ENCODE measurements around the gene THOC1.
"Not testable (repeated sequence)": the region's sequence is repeated elsewhere in the genome, so short reads cannot be mapped to it uniquely, and the experiment has no call there.

THOC1 gene

DNA sequence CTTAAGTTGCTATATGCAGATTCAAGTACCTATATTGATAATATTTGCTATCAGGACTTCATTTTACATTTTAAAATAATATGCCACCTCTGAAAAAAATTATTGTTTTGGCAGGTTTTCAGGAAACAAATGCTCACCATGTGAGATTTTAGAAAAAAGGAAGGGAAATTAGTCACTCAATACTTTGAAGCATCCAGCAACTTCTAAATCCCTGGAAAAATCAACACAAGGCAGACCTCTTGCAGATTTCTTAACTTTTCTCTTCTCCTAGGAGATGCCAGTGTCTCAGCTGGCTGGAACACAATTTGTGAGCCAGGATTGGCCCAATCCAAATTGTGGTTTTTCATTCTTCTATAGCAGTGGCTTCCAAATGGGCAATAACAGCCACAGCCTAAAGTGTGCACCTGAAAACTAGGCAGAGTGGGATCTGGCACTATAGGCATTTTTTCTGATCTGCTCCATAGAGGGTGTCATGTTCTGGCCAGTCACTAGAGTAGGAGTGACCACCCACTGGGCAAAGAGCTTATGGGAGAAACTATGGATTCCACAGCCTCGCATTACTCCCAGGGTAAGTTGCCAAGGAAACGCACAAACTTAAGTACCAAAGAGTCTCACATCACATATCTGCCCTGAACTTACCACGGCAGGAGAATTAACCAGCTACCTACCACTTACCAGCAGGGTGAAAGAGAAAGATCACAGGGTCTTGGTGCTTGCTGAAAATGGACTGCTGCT is 28.1 kb upstream of the THOC1 start:
- Mint-ChIP-seq H3K9me3 (no peaks in the 10 kb centered on the region), H3K4me1 (peaks cover 12% of the 10 kb centered on the region)

DNA sequence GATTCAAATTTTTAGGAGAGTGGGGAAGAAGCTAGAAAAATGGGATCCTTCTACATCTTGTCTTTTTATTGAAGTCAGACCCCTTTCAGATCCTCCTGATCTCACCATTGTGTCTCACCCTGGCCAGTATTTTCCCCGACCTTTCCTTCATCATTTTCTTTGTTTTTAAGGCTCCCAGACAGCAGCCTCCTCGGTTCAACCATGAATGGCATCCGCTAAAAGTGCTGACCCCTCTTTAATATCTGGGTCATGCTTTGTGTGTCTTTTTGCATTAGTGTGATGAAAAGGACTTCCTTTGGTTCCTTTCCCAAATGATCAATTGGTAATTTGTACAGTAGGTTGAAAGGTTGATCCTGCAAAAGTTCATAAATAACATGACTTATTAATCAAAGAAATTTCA is 26.7 kb upstream of the THOC1 start:
- no peaks in the 10 kb centered on the region for H3K36me3 Mint-ChIP-seq (ENCODE audit: low read depth)
- H3K27me3 Mint-ChIP-seq (ENCODE audit: low read depth), result peaks cover 3% of the 10 kb centered on the region
- no peaks in the 10 kb centered on the region for H3K9me3 Mint-ChIP-seq
- H3K4me1 Mint-ChIP-seq, result peaks cover 12% of the 10 kb centered on the region
- no peak overlapping the region for H3K4me3 Mint-ChIP-seq
- TF ChIP-seq, protein P1, sequence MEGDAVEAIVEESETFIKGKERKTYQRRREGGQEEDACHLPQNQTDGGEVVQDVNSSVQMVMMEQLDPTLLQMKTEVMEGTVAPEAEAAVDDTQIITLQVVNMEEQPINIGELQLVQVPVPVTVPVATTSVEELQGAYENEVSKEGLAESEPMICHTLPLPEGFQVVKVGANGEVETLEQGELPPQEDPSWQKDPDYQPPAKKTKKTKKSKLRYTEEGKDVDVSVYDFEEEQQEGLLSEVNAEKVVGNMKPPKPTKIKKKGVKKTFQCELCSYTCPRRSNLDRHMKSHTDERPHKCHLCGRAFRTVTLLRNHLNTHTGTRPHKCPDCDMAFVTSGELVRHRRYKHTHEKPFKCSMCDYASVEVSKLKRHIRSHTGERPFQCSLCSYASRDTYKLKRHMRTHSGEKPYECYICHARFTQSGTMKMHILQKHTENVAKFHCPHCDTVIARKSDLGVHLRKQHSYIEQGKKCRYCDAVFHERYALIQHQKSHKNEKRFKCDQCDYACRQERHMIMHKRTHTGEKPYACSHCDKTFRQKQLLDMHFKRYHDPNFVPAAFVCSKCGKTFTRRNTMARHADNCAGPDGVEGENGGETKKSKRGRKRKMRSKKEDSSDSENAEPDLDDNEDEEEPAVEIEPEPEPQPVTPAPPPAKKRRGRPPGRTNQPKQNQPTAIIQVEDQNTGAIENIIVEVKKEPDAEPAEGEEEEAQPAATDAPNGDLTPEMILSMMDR (IDR thresholded peaks at IDR 0.05; ENCODE audit: unreplicated experiment in 3 of 3), result no peak
- H3K27ac Mint-ChIP-seq, result no peak overlapping the region

More for the DNA sequence above, 28.1 kb upstream of the THOC1 start:
- H3K4me3 Mint-ChIP-seq, result no peak overlapping the region
- H3K27me3 Mint-ChIP-seq (ENCODE audit: low read depth), result peaks cover 3% of the 10 kb centered on the region
- TF ChIP-seq, protein P1 (IDR thresholded peaks at IDR 0.05; ENCODE audit: unreplicated experiment in 3 of 3), result no peak
- H3K36me3 Mint-ChIP-seq (ENCODE audit: low read depth), result no peaks in the 10 kb centered on the region
- no peak overlapping the region for H3K27ac Mint-ChIP-seq

DNA sequence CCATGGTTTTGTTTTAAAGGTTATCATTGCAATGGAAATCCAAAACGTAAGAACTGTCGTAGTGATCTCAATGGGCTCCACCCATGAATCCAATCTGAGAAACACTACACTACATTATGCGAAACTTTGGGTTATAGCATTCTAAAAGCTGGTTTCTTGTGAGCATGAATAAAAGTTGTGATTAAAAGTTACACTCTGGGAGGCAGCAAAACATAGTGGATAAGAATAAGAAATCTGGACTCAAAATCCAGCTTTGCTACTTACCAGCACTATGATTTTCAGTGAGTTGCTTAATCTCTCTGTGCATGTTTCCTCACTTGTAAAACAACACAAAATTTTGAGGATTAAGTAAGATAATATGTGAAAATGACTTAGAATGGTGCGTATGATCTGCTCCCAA is 25.7 kb upstream of the THOC1 start:
- Mint-ChIP-seq H3K4me1 (peaks cover 12% of the 10 kb centered on the region), H3K9me3 (no peaks in the 10 kb centered on the region), H3K36me3 (ENCODE audit: low read depth) (no peaks in the 10 kb centered on the region), H3K4me3 (no peak overlapping the region), H3K27me3 (ENCODE audit: low read depth) (peaks cover 3% of the 10 kb centered on the region), H3K27ac (no peak overlapping the region)
- TF ChIP-seq, protein P1 (IDR thresholded peaks at IDR 0.05; ENCODE audit: unreplicated experiment in 3 of 3), result no peak

DNA sequence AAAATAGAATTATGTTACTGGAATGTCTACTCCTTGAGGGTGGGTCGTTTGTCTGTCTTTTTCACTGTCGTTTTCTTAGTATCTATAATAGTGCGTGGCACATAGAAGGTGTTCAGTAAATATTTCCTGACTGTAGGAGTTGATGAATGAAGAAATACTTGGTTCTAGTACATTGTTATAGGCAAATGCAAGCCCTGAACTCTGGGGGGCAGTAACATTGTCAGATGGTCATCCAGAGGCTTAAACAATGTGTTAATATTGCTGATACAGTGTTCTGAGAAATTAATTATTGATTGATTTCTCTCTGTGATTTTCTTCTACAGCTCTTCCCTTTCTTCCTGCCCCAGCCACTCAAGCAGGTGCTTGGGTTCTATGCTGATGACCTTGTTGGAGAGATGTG is 24.4 kb upstream of the THOC1 start:
- Mint-ChIP-seq H3K36me3 (ENCODE audit: low read depth) (no peaks in the 10 kb centered on the region), H3K9me3 (no peaks in the 10 kb centered on the region), H3K4me1 (peaks cover 12% of the 10 kb centered on the region)

DNA sequence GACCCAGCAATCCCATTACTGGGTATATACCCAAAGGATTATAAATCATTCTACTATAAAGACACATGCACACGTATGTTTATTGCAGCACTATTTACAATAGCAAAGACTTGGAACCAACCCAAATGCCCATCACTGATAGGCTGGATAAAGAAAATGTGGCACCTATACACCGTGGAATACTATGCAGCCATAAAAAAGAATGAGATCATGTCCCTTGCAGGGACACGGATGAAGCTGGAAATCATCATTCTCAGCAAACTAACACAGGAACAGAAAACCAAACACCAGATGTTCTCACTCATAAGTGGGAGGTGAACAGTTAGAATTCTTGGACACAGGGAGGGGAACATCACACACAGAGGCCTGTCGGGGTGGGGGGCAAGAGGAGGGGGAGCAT is 22.1 kb upstream of the THOC1 start:
- not testable (repeated sequence) for H3K4me1 Mint-ChIP-seq; H3K27me3 Mint-ChIP-seq (ENCODE audit: low read depth)

More for the DNA sequence above, 24.4 kb upstream of the THOC1 start:
- Mint-ChIP-seq H3K27ac (no peak overlapping the region), H3K4me3 (no peak overlapping the region), H3K27me3 (ENCODE audit: low read depth) (peaks cover 3% of the 10 kb centered on the region)
- TF ChIP-seq, protein P1 (IDR thresholded peaks at IDR 0.05; ENCODE audit: unreplicated experiment in 3 of 3), result no peak

DNA sequence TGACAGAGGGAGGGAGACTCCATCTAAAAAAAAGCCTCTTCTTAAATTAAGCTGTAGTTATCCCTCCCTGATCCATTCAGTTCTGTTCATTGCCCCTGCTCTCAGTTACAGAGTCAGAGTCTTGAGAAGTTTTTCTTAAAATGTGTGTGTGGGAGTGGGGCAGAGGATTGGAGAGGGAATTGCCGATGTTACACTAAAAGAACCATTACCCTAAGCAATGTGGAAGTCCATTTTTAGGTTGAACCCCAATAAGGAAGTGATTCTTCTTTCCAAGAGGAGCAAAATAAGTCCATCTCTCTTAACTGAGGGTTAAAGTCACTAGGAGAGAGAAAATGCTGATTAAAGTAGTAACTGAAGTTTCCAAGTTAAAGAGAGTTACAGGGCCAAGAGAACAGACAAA is 21.2 kb upstream of the THOC1 start:
- H3K27ac Mint-ChIP-seq, result no peak overlapping the region
- H3K27me3 Mint-ChIP-seq (ENCODE audit: low read depth), result no peaks in the 10 kb centered on the region
- no peaks in the 10 kb centered on the region for H3K4me1 Mint-ChIP-seq

More for the DNA sequence above, 22.1 kb upstream of the THOC1 start:
- not testable (repeated sequence) for H3K4me3 Mint-ChIP-seq; H3K27ac Mint-ChIP-seq; H3K36me3 Mint-ChIP-seq (ENCODE audit: low read depth); H3K9me3 Mint-ChIP-seq

More for the DNA sequence above, 21.2 kb upstream of the THOC1 start:
- Mint-ChIP-seq H3K4me3 (no peak overlapping the region), H3K9me3 (no peaks in the 10 kb centered on the region), H3K36me3 (ENCODE audit: low read depth) (no peaks in the 10 kb centered on the region)
- TF ChIP-seq, protein P1 (IDR thresholded peaks at IDR 0.05; ENCODE audit: unreplicated experiment in 3 of 3), result no peak
